B cell (primary cell): ENCODE results near the gene CIAO2A. TPM values are rescaled to one million over a fixed set of nuclear protein-coding genes. Genes with fewer than 3 reads are reported as not detected.

Source experiments
- ATAC-seq: fragments of 200-7000 bp; cut with Tn5 transposase; one replicate; pipeline ENCODE4 v1.10.0; 2021; ENCODE audit warnings: low read depth, mild to moderate bottlenecking, moderate number of reproducible peaks, moderate library complexity
- CTCF ChIA-PET: fragments of 350-600 bp; sonication (Branson Sonifier 250); formaldehyde crosslinking; loops from one replicate; lab custom pipeline; 2021; ENCODE audit warnings: antibody characterized with exemption, inconsistent platforms; lab: Charles Lee
- POLR2A ChIA-PET: fragments of 350-600 bp; sonication (Branson Sonifier 250); formaldehyde crosslinking; loops from one replicate; lab custom pipeline; 2021; ENCODE audit warnings: antibody characterized with exemption; lab: Charles Lee
- DNase-seq: peaks from one replicate; pipeline ENCODE4 v3.0.0; 2013
- H2AFZ ChIP-seq: 2 replicates; pipeline ENCODE4 v1.6.1; 2012; ENCODE audit warnings: mild to moderate bottlenecking, low read depth, low read length; ENCODE audit not compliant: insufficient read depth, poor library complexity, severe bottlenecking
- H3K27ac ChIP-seq, 2 donors: 1 replicate in 1 of 2; 2 replicates in 1 of 2; pipeline ENCODE4 v1.5.1; 2012 to 2013; ENCODE audit warnings: low read length in 2 of 2, mild to moderate bottlenecking in 2 of 2, moderate library complexity in 1 of 2
- H3K27me3 ChIP-seq, 4 experiments: fragments of 200-600 bp in 1 of 4; sonication (generic) in 1 of 4; replicated peaks in 1 of 4; 1 replicate in 2 of 4; 2 replicates in 2 of 4; pipeline versions ENCODE4 v1.6.1 to v1.7.0; 2013 to 2016; ENCODE audit warnings: low read length in 3 of 4, mild to moderate bottlenecking in 2 of 4, mixed read lengths in 1 of 4, moderate library complexity in 1 of 4; ENCODE audit not compliant: insufficient read depth in 4 of 4, control insufficient read depth in 3 of 4; ENCODE audit errors: control extremely low read depth in 1 of 4
- H3K36me3 ChIP-seq, 2 experiments: replicated peaks in 1 of 2; 1 replicate in 1 of 2; 2 replicates in 1 of 2; pipeline versions ENCODE4 v1.6.1 to v1.7.1; 2013; ENCODE audit warnings: low read length in 1 of 2; ENCODE audit not compliant: insufficient read depth in 2 of 2, control insufficient read depth in 1 of 2; ENCODE audit errors: control extremely low read depth in 1 of 2, extremely low read depth in 1 of 2
- H3K4me1 ChIP-seq, 2 donors: fragments of 200-600 bp in 1 of 2; sonication (generic) in 1 of 2; 1 replicate in 1 of 2; 2 replicates in 1 of 2; pipeline versions ENCODE4 v1.5.1 to v1.6.1; 2013 to 2017; ENCODE audit warnings: low read length in 2 of 2; ENCODE audit not compliant: control insufficient read depth in 2 of 2, insufficient read depth in 2 of 2
- H3K4me2 ChIP-seq: replicated peaks from 2 replicates; pipeline ENCODE3; 2012; ENCODE audit warnings: mild to moderate bottlenecking, low read depth, low read length; ENCODE audit not compliant: poor library complexity, severe bottlenecking
- H3K4me3 ChIP-seq, 5 experiments: fragments of 200-600 bp in 1 of 5; sonication (generic) in 1 of 5; 1 replicate in 3 of 5; 2 replicates in 2 of 5; pipeline versions ENCODE4 v1.5.1 to v1.7.0; 2011 to 2016; ENCODE audit warnings: low read length in 4 of 5, mild to moderate bottlenecking in 4 of 5, low read depth in 2 of 5, control low read depth in 1 of 5, moderate library complexity in 1 of 5; ENCODE audit not compliant: insufficient read depth in 1 of 5; ENCODE audit errors: control extremely low read depth in 1 of 5, extremely low read depth in 1 of 5
- H3K79me2 ChIP-seq: fragments of 200-600 bp; sonication (generic); one replicate; pipeline ENCODE4 v1.6.0; 2016; ENCODE audit warnings: low read length; ENCODE audit not compliant: control insufficient read depth, insufficient read depth
- H3K9ac ChIP-seq: fragments of 200-600 bp; sonication (generic); 2 replicates; pipeline ENCODE4 v1.6.1; 2017; ENCODE audit warnings: mild to moderate bottlenecking, low read length, moderate library complexity
- H3K9me3 ChIP-seq, 3 donors: one replicate each; pipeline versions ENCODE4 v1.6.1 to v1.7.1; 2013; ENCODE audit warnings: low read length in 2 of 3; ENCODE audit not compliant: control insufficient read depth in 2 of 3, insufficient read depth in 1 of 3; ENCODE audit errors: control extremely low read depth in 1 of 3
- H4K20me1 ChIP-seq: 2 replicates; pipeline ENCODE4 v1.6.0; 2012; ENCODE audit warnings: mild to moderate bottlenecking, low read length; ENCODE audit not compliant: insufficient read depth, control insufficient read depth, poor library complexity, severe bottlenecking
- H3K27ac Mint-ChIP-seq: one replicate; pipeline ENCODE4 v1.8.0; 2021; ENCODE audit warnings: mixed read lengths
- H3K27me3 Mint-ChIP-seq: one replicate; pipeline ENCODE4 v1.8.0; 2021; ENCODE audit warnings: mixed read lengths
- H3K4me1 Mint-ChIP-seq: one replicate; pipeline ENCODE4 v1.8.0; 2021; ENCODE audit warnings: mixed read lengths
- H3K4me3 Mint-ChIP-seq: one replicate; pipeline ENCODE4 v1.8.0; 2021; ENCODE audit warnings: mixed read lengths
- H3K9me3 Mint-ChIP-seq: one replicate; pipeline ENCODE4 v1.8.0; 2022; ENCODE audit warnings: mixed read lengths; ENCODE audit not compliant: insufficient read depth
- CTCF ChIP-seq: fragments of 200-600 bp; IDR thresholded peaks from one replicate; pipeline ENCODE4 v1.8.0; 2022; ENCODE audit warnings: antibody characterized with exemption, mild to moderate bottlenecking
- EZH2 ChIP-seq: IDR thresholded peaks from 2 replicates; pipeline ENCODE4 v1.6.1; 2012; ENCODE audit warnings: borderline replicate concordance, low read depth, mild to moderate bottlenecking, moderate library complexity, low read length; ENCODE audit not compliant: insufficient read depth, poor library complexity, severe bottlenecking
- WGBS: methylation state at CpG from one replicate; pipeline ENCODE4 v1.1.5; 2013; ENCODE audit warnings: missing lambda C conversion rate; ENCODE audit not compliant: insufficient coverage; 5-methylcytosine and 5-hydroxymethylcytosine counted together
- intact Hi-C: fragments of 100-400 bp; cut with micrococcal nuclease; formaldehyde crosslinking; loops from one replicate; pipeline ENCODE4 v1.10.0; 2022
- polyA plus RNA-seq: library from polyadenylated mRNA; depleted of rRNA; stranded (reverse); fragments of >200 nt; gene quantifications from 2 replicates; pipeline ENCODE4 v1.2.3, GENCODE V29; 2012
- total RNA-seq, 2 donors: library from RNA; stranded (reverse); fragments of 120-200 nt in 1 of 2; gene quantifications; 1 replicate in 1 of 2; 2 replicates in 1 of 2; pipeline versions ENCODE4 v1.2.3 to v1.2.4, GENCODE V29; 2013 to 2022

Gene CIAO2A
- total and polyA plus RNA-seq, 2 donors (not counting 1 experiment from before 2014, with no cell fraction given): 68.2 to 71.5 TPM

- CTCF ChIA-PET: interaction anchor here (2.1 kb wide), 1 partner anchor 16 kb away, joined by 8 read pairs; no protein-coding TSS in a partner anchor
- no peak overlapping the region for H3K4me3 Mint-ChIP-seq
Measured at GRCh38 chr15:64029110-64029509, 64.5 kb downstream of the CIAO2A start.

GRCh38 chr15:64026591-64026990, 67.0 kb downstream of the CIAO2A start:
- Histone ChIP-seq H3K9ac (no peak overlapping the region), H3K9me3 (no peaks in the 10 kb centered on the region), H4K20me1 (no peaks in the 10 kb centered on the region), H3K79me2 (no peaks in the 10 kb centered on the region), H3K27me3 (no peaks in the 10 kb centered on the region), H3K36me3 (no peaks in the 10 kb centered on the region), H3K4me3 (no peak overlapping the region), H3K27ac (no peak overlapping the region), H3K4me2 (no peak overlapping the region), H2AFZ (no peak overlapping the region), H3K4me1 (no peaks in the 10 kb centered on the region)
- TF ChIP-seq CTCF (no peak), EZH2 (no peak)
- no peak overlapping the region for H3K27ac Mint-ChIP-seq
- intact Hi-C loops: no loop called here
- ChIA-PET CTCF (interaction anchor here (0.9 to 1.2 kb wide), 3 partner anchors 20 to 274 kb away, joined by 3 read pairs; partner anchors contain the start of gene DAPK2), POLR2A (no interaction called here)
- peaks cover 8% of the 10 kb centered on the region for H3K4me1 Mint-ChIP-seq
- H3K9me3 Mint-ChIP-seq: no peaks in the 10 kb centered on the region
- ATAC-seq (no peak), DNase-seq (no peak)
- 100% methylated on average over 1 of the region's 4 CpGs for WGBS
- no peaks in the 10 kb centered on the region for H3K27me3 Mint-ChIP-seq
- no peak overlapping the region for H3K4me3 Mint-ChIP-seq

More at GRCh38 chr15:64029110-64029509, 64.5 kb downstream of the CIAO2A start:
- intact Hi-C loops: no loop called here
- TF ChIP-seq CTCF (no peak), EZH2 (no peak)
- H3K27ac ChIP-seq: no peak overlapping the region
- H3K4me2 ChIP-seq: no peak overlapping the region
- H3K27me3 ChIP-seq: no peaks in the 10 kb centered on the region
- no peak overlapping the region for H3K9ac ChIP-seq
- peaks cover 16% of the 10 kb centered on the region for H3K4me1 Mint-ChIP-seq
- WGBS: 75% methylated on average over 4 of the region's 8 CpGs
- no peaks in the 10 kb centered on the region for H3K36me3 ChIP-seq
- H2AFZ ChIP-seq: no peak overlapping the region
- DNase-seq (no peak), ATAC-seq (no peak)
- H3K9me3 ChIP-seq: no peaks in the 10 kb centered on the region
- POLR2A ChIA-PET: interaction anchor here (0.6 kb wide), 2 partner anchors 15 to 17 kb away, joined by 4 to 8 read pairs; partner anchors contain the start of gene DAPK2
- H3K27me3 Mint-ChIP-seq: no peaks in the 10 kb centered on the region
- no peak overlapping the region for H3K27ac Mint-ChIP-seq
- no peak overlapping the region for H3K4me3 ChIP-seq
- no peaks in the 10 kb centered on the region for H4K20me1 ChIP-seq
- peaks cover 0 to 7% of the 10 kb centered on the region in 2 donors for H3K4me1 ChIP-seq
- H3K9me3 Mint-ChIP-seq: no peaks in the 10 kb centered on the region
- H3K79me2 ChIP-seq: no peaks in the 10 kb centered on the region
